ENCODE results near the gene CD46.

DNA sequence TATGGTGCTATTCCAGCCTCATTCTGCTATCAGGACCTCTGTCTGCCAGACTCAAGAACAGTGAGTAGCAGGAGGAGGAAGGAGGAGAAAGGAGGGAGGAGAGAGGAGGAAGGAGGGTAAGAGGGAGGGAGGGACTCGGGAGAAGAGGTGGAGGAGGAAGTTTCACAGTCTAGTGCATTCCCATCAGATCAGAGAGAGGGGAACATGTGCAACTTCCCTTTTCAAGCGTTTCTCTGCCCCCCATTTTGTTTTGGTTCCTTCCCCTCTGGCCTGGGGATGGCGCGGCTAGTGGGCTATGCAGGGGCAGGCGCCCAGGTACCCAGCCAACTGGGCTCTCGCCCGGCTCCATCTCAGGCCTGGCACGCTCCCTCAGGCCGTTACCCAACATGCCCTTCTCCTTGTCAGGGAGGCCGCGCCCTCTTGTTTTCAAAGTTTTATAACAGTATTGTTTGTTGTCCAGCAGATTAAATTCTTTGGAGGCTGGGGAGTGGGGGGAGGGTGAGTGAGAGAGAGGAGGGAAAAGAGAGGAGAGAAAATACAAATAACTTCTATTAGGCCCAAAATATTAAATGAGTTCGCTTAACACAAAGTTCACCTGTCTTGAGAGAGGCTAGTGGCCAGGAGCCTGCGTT lies 56.0 kb downstream of the CD46 start:
- TF ChIP-seq, protein P1, sequence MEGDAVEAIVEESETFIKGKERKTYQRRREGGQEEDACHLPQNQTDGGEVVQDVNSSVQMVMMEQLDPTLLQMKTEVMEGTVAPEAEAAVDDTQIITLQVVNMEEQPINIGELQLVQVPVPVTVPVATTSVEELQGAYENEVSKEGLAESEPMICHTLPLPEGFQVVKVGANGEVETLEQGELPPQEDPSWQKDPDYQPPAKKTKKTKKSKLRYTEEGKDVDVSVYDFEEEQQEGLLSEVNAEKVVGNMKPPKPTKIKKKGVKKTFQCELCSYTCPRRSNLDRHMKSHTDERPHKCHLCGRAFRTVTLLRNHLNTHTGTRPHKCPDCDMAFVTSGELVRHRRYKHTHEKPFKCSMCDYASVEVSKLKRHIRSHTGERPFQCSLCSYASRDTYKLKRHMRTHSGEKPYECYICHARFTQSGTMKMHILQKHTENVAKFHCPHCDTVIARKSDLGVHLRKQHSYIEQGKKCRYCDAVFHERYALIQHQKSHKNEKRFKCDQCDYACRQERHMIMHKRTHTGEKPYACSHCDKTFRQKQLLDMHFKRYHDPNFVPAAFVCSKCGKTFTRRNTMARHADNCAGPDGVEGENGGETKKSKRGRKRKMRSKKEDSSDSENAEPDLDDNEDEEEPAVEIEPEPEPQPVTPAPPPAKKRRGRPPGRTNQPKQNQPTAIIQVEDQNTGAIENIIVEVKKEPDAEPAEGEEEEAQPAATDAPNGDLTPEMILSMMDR (IDR thresholded peaks at IDR 0.05) = no peak
- TF ChIP-seq POLR2A (IDR thresholded peaks at IDR 0.05) = no peak

Measured in sigmoid colon (tissue), 3 donors.